Cardiac muscle cell (in vitro differentiated cells and primary cell): ENCODE measurements around the gene CEP78. TPM values are rescaled to one million over a fixed set of nuclear protein-coding genes. Genes with fewer than 3 reads are reported as not detected.
"Not testable (repeated sequence)": the region's sequence is repeated elsewhere in the genome, so short reads cannot be mapped to it uniquely, and the experiment has no call there.

Experiments used
- DNase-seq, 2 donors: peaks; one replicate each; pipeline versions ENCODE4 v3.0.0 to v3.0.0-alpha.2; 2010 to 2017; ENCODE audit warnings: low read depth in 1 of 2, low spot score in 1 of 2
- H3K27ac ChIP-seq: fragments of 200-600 bp; sonication (generic); 2 replicates; pipeline ENCODE4 v1.5.1; 2016
- H3K27me3 ChIP-seq: fragments of 200-600 bp; sonication (generic); 2 replicates; pipeline ENCODE4 v1.6.0; 2016; ENCODE audit warnings: control low read depth
- H3K36me3 ChIP-seq: fragments of 200-600 bp; sonication (generic); 2 replicates; pipeline ENCODE4 v1.5.1; 2016; ENCODE audit warnings: control low read depth
- H3K4me1 ChIP-seq: fragments of 200-600 bp; sonication (generic); 2 replicates; pipeline ENCODE4 v1.8.1; 2017; ENCODE audit warnings: low read depth, mild to moderate bottlenecking, mixed run types
- H3K4me3 ChIP-seq: fragments of 200-600 bp; sonication (generic); 2 replicates; pipeline ENCODE4 v1.5.1; 2016; ENCODE audit warnings: mild to moderate bottlenecking
- H3K9me3 ChIP-seq: fragments of 200-600 bp; sonication (generic); 2 replicates; pipeline ENCODE4 v1.5.1; 2017; ENCODE audit warnings: low read depth, mild to moderate bottlenecking, control low read depth
- polyA plus RNA-seq: library from polyadenylated mRNA; unstranded; fragments of >200 nt; fragmentation: Nextera tagmentation; extraction: Ambion mirVana; gene quantifications from 2 replicates; pipeline ENCODE4 v1.2.1, GENCODE V29; 2016
- total RNA-seq: library from RNA; depleted of rRNA; stranded (reverse); fragments of >200 nt; gene quantifications from 2 replicates; pipeline ENCODE4 v1.2.3, GENCODE V29; 2016
- TF ChIP-seq, protein P1 (sequence below): IDR thresholded peaks from 2 replicates; pipeline ENCODE4 v1.5.1; 2012; ENCODE audit warnings: low read depth, mild to moderate bottlenecking, low read length

CEP78 gene
- total and polyA plus RNA-seq, 2 experiments from 2014 or later = 14.7 to 31.9 TPM

DNA sequence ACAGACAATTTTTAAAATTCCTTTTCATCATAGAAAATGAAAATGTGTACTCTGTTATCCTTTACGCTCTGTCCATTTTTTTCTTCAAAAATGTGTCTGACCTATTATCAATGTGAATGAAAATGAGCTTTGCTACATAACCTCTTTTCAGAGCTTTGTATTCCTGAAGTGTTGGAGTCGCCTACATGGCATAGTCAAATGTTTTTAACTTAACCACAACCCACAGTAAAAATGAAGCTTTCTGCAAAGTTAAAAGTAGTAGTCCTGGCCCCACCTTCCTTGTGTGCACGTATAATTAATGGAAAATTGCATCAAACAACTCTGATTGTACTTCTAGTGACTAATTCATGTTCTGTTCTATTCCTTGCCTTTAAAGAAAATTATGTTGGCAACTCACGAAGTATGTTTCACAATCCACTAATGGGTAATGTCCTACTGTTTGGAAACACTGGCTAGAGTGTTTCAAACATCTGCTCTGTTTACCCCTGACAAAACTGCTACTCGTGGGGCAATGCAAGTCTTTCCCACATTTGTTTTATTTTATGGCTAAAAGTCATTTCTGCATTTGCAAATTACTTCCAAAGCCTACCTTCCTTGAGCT is 42.4 kb downstream of the CEP78 start:
- peak in 1 of 2 donors; percentile 92 for DNase-seq
- H3K27ac ChIP-seq = no peak overlapping the region

DNA sequence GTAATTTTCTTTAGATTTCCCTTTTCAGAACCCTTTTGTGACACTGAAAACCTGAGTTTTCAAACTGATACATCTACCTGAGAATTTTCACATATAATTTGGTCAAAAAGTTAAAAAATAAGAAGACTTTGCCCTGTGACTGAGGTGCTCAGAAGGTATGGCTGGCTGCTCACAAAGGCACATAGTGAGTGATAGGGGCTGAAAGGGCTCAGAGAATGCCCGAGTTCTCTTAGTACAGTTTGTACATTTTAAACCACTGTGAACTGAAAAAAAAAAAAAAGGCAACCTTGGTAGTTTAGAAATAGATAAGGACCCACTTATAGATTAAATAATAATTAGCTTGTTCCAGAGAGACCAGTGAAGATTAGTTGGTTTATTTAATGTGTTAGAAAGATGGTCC is 42.9 kb downstream of the CEP78 start:
- TF ChIP-seq, protein P1, sequence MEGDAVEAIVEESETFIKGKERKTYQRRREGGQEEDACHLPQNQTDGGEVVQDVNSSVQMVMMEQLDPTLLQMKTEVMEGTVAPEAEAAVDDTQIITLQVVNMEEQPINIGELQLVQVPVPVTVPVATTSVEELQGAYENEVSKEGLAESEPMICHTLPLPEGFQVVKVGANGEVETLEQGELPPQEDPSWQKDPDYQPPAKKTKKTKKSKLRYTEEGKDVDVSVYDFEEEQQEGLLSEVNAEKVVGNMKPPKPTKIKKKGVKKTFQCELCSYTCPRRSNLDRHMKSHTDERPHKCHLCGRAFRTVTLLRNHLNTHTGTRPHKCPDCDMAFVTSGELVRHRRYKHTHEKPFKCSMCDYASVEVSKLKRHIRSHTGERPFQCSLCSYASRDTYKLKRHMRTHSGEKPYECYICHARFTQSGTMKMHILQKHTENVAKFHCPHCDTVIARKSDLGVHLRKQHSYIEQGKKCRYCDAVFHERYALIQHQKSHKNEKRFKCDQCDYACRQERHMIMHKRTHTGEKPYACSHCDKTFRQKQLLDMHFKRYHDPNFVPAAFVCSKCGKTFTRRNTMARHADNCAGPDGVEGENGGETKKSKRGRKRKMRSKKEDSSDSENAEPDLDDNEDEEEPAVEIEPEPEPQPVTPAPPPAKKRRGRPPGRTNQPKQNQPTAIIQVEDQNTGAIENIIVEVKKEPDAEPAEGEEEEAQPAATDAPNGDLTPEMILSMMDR = no peak
- Histone ChIP-seq H3K27me3 (no peaks in the 10 kb centered on the region), H3K4me1 (peaks cover 44% of the 10 kb centered on the region), H3K4me3 (no peak overlapping the region), H3K9me3 (no peaks in the 10 kb centered on the region), H3K27ac (no peak overlapping the region), H3K36me3 (no peaks in the 10 kb centered on the region)
- peak in 1 of 2 donors; percentile 5 for DNase-seq

More for the DNA sequence above, 42.4 kb downstream of the CEP78 start:
- Histone ChIP-seq H3K36me3 (no peaks in the 10 kb centered on the region), H3K27me3 (no peaks in the 10 kb centered on the region), H3K4me1 (peaks cover 44% of the 10 kb centered on the region), H3K4me3 (no peak overlapping the region), H3K9me3 (no peaks in the 10 kb centered on the region)
- TF ChIP-seq, protein P1 = no peak

DNA sequence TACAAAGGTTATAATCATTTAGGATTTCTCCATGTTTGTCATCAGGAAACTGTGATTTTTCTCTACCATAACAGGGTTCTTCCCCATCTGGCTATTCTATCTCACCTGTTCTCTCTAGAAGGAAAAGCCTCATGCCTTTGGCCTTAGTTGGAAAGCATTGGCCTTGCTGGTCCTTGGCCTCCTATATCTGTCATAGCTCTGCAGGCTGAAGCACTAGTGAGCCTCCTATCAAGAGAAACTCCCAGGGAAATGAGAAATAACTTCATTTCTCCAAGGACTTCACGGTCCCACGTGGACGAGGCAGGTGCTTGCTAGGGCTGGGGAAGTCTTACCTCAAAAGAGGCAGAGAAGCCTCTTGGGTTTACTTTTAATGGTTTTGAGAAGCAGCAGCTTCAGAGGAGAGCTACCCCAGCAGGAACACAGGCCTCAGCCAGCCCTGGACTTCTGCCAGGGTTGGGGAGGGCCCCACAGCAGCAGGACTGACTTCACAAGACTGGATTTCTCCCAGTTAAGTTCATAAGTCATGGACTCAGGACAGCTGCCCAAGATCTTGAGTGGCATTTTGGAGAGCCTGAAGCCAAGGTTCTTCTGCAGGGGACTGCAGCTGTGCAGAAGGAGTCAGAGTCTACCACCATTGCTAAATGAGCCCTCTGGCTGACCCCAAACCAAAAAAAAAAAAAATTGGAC is 45.2 kb downstream of the CEP78 start:
- peak; percentile 82 to 97 for DNase-seq
- Histone ChIP-seq H3K27ac (peak overlapping the region; percentile 80), H3K27me3 (no peaks in the 10 kb centered on the region), H3K9me3 (no peaks in the 10 kb centered on the region), H3K4me1 (peaks cover 44% of the 10 kb centered on the region), H3K4me3 (no peak overlapping the region), H3K36me3 (no peaks in the 10 kb centered on the region)
- TF ChIP-seq, protein P1 = no peak

DNA sequence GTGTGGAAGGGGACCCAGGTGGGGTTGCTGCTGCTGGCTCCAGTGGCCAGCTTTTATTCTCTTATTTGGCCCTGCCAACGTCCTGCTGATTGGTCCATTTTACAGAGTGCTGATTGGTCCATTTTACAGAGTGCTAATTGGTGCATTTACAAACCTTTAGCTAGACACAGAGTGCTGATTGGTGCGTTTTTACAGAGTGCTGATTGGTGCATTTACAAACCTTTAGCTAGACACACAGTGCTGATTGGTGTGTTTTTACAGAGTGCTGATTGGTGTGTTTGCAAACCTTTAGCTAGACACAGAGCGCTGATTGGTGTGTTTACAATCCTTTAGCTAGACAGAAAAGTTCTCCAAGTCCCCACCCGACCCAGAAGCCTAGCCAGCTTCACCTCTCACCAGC is 48.3 kb downstream of the CEP78 start:
- H3K4me1 ChIP-seq = peaks cover 20% of the 10 kb centered on the region
- H3K9me3 ChIP-seq, H3K4me3 ChIP-seq, H3K27ac ChIP-seq, DNase-seq, H3K27me3 ChIP-seq, H3K36me3 ChIP-seq: not testable (repeated sequence)

DNA sequence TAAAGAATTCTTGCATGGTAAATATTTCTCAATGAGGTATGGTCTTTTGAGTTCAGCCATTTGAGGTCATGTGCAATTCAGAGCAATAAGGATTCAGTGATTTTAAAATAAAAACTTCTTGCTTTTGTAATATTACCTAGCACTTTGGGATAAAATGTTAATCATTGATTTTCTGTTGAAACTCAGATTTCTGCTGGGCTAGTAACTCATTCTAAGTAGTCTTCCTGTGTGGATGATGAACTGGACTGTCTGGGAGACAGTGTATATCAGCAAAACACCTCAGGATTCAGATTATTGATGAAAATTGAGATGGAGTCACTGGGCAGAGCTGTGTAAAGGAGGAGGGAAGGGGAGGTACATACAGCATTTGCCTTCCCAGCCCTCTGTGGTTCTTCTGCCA is 50.2 kb downstream of the CEP78 start:
- TF ChIP-seq, protein P1 = no peak
- no peak for DNase-seq
- H3K9me3 ChIP-seq = no peaks in the 10 kb centered on the region
- no peak overlapping the region for H3K4me3 ChIP-seq
- no peaks in the 10 kb centered on the region for H3K27me3 ChIP-seq
- no peak overlapping the region for H3K27ac ChIP-seq
- H3K36me3 ChIP-seq = no peaks in the 10 kb centered on the region
- peaks cover 9% of the 10 kb centered on the region for H3K4me1 ChIP-seq

DNA sequence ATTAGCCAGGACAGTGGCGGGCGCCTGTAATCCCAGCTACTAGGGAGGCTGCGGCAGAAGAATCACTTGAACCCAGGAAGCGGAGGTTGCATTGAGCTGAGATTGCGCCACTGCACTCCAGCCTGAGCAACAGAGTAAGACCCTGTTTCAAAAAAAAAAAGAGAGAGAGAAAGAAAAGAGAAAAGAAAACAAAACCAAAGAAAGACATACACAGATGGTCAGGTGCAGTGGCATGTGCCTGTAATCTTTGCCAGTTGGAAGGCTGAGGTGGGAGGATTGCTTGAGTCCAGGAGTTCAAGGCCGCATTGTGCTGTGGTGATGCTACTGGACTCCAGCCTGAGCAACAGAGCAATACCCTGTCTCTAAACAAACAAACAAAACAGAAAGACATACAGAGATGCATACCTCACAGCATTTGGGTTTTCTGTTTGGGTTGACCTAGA is 51.1 kb downstream of the CEP78 start:
- no peaks in the 10 kb centered on the region for H3K27me3 ChIP-seq
- TF ChIP-seq, protein P1 = no peak

More for the DNA sequence above, 51.1 kb downstream of the CEP78 start:
- no peak overlapping the region for H3K4me3 ChIP-seq
- no peak overlapping the region for H3K27ac ChIP-seq
- peaks cover under 1% of the 10 kb centered on the region for H3K4me1 ChIP-seq
- no peaks in the 10 kb centered on the region for H3K36me3 ChIP-seq
- DNase-seq = no peak
- no peaks in the 10 kb centered on the region for H3K9me3 ChIP-seq
